GM21423 (cell line): ENCODE data around the gene PLXNA4.

Source experiments
- ATAC-seq: cut with Tn5 transposase; IDR thresholded peaks from one replicate; pipeline ENCODE4 v1.9.1; 2021; ENCODE audit warnings: mild to moderate bottlenecking, moderate library complexity; ENCODE audit not compliant: unreplicated experiment

PLXNA4 gene

DNA sequence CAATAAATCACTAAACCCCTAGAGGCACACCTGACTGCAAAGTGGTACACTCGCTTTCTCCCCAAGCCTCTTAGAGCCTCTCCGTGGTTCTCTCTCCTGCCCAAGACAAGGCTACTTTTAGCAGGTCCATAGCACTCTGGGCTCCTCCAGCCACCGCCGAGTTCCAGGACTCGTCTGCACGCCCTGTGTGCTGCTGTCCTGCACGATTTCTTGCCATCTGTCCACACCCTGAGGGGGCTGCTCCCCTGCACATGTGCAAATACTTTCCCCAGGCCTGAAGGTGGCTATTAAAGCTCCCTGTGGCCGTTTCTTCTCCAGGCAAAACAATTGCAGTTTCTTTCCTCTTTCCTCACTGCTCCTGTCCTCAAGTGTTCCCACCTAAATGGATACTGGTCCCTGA is 414.3 kb downstream of the PLXNA4 start:
- no peak for ATAC-seq

DNA sequence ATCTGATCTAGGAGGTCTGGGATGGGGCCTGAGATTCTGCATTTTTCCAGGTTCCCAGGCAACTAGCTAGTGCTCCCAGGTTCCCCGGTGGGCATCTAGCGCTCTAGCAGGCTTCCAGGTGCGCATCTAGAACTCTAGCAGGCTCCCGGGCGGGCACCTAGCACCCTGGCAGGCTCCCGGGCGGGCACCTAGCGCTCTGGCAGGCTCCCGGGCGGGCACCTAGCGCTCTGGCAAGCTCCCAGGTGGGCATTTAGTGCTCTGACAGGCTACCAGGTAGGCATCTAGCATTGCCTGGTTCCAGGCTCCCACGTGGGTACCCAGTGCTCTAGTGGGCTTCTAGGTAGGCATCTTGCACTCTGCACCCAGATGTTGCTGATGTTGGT is 414.7 kb downstream of the PLXNA4 start:
- ATAC-seq: no peak

DNA sequence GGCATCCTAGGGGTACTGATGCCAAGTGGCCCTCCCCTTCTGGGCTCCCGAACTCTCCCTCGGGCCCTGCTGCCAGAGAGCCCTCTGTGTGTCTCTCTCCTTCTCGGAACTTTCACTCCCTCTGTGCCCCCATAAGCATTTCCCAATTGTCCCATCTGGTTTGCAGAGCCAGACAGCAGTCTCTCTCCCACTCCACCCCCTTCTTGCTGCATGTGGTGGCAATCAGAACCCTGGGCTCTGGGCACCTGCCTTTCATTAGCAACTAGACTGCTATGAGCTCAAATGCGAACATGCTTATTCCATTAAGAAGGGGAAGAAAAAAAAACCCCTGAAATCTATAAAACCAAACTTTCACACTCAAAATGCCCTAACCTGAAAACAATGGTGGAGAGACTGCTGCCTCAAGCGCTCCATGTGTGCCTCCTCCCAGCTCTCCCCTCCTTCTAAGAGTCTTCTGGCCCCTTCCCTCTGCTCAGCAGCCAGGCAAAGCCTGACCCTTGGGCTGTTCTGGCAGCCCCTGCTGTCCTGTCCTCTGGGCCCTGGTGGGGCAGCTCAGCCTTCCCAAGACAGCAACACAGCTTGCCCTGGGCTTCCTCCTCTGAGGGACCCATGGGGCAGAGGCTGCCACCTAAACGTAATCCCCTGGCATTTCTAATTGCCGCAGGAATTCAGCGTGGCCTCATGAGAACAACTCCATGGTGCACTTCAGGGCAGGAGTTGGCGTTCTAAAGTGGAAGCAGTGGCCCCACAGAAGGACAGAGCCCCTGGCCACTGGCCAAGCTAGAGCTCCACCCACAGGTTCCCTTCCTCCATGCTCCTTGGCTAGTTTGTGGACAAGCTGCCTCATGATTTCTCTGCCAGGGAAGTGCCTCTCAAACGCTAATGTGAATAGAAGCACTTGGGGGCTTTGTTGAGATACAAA is 415.4 kb downstream of the PLXNA4 start:
- no peak for ATAC-seq

DNA sequence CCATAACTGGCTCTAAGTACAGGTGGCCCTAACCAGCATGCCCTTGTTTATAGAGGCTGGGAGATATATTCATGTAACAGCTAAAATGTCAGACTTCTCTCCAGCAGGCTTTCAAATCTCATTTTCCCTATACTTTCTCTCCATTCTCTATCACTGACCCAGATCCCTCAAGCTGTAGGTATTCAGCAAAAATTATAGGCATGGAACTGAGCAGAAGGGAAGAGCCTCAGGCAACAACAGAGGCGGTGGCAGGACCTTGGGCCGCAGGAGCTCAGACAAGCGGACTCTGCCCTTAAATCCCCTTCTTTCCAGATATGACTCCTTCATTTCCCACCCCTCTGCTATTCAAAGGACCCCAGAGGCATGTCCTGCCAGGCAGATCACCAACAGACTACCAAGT is 417.4 kb downstream of the PLXNA4 start:
- ATAC-seq: no peak

DNA sequence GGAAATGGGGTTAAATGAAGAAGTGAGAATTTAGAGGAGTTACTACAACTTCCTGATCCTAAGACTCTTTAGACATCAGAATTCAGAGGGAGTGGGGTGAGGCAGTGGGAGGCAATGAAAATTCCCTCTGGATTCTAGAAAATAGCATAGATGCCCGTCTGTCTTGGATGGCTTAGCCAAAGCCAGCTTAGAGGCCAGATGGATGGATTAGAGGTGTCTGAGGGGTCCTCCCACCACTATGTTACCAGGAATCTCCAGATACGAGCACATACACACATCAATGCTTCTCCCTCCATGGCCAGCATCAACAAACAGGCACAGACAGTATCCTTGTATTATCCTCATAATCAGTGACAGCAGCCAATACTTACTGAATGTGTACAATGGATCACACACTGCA is 418.1 kb downstream of the PLXNA4 start:
- ATAC-seq: no peak

DNA sequence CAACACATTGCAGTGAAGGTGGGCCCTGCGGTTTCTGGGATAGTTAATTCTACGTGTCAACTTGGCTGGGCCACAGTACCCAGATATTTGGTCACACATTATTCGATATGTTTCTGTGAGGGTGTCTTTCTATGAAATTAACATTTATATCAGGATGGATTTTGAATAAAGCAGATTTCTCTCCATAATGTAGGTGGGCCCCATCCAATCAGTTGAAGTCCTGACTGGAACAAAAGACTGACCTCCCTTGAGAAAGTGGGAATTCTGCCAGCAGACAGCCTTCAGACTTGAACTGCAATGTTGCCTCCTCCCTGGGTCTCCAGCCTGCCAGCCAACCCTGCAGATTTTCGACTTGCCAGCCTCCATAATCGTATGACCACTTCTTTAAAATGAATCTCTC is 420.6 kb downstream of the PLXNA4 start:
- ATAC-seq: no peak

DNA sequence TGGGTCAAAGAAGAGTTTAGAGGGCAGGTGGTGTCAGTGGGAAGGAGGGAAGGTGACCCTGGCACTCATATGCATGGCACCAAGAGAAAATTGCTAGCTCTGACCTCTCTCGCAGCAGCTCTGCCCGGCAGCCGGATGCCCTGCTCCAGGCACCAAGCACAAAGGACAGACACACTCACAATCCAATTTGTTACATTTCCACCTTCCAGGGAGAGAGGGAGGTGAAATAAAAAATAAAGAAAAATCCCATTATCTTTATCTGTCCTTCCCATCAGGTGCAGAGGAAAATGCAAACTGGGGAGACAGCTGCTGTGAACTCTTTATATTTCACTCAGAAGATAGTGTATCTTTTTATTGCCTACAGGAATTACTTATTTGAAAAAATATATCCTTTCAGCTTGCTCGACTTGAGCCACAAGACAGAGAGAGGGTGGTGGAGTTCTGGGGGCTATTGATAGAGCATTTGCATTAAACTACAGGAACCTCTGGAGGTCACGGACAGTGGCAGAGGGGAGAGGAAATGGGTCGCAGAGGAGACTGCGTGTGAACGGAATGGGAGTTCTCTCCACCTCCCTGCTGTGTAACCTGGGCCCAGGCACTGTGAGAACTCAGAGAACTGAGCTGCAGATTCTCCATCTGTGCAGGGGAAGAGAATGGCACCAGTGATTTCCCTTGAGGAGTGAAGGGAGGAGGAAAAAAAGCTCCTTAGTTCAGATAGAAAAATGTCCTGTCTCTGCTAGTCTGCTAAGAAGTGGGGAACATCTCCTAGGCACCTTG is 421.4 kb downstream of the PLXNA4 start:
- no peak for ATAC-seq

DNA sequence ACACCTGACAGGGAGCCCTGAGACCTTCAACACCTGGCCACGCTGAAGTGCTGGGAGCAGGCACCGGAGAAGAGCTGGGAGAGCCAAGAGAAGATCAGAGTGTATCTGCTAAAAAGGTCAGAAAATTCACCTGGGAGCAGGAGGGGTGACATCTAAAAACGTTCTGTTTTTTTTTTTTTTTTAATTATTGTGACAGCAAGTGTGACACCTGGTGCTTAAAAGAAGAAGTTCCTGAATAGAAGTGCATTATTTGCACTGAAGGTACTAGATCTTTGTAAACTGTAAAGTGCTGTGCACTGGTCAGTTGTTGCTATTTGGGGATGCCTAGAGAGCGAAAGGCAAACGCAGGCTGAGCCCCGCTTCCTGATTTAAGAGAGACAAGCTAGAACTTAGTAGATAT is 422.0 kb downstream of the PLXNA4 start:
- ATAC-seq: no peak

DNA sequence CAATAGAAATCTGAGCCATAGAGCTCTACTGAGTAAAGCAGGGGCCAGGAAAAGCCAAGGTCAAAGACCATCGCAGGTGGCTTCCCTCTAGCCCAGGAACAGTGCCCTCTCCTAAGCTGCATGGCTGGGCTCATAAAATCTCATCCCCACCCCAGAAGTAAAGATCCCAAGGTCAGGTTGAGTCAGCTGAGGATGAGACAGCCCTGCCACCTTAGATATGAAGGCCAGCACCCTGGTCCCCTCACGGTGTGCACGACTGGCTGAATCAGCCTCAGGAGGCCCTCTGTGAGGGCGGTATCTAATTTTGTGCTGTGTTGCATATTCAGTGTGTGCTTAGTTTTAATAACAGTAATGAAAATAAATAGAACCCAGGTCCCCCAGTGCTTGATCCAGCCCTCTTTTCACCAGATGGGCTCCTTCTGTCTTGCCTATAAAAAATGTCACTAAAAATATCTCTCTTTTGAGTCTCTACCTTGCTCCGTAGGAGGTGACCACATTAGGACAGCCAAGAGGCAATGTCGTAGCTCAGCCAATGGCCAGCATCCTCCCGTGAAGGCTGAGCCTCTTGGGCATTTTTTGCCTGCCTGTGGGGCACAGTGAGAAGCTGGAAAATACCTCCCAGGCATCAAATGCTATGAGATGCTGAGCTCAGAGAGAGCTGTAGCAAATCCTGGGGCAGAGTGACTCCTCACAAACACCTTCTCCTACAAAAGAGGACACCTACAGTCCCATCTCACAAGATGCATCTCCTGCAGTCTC is 424.0 kb downstream of the PLXNA4 start:
- no peak for ATAC-seq

DNA sequence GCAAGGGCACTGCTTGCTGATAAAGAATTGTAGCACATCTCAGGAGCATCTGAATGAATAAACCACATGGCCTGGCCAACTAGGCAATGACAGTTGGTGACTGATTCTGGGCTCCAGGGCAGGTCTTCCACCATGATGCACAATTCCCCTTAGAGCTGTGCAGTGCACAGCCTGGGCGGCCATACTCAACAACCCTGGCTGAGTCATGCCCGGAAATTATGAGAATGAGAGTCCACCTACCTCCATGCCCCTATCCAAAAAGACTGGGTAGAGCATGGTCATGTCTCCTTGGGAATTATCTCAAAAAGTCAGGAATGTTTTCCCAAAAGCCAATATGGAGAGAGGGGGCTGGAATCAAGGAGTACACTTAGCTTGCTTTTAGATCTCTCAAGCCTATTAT is 425.6 kb downstream of the PLXNA4 start:
- no peak for ATAC-seq

DNA sequence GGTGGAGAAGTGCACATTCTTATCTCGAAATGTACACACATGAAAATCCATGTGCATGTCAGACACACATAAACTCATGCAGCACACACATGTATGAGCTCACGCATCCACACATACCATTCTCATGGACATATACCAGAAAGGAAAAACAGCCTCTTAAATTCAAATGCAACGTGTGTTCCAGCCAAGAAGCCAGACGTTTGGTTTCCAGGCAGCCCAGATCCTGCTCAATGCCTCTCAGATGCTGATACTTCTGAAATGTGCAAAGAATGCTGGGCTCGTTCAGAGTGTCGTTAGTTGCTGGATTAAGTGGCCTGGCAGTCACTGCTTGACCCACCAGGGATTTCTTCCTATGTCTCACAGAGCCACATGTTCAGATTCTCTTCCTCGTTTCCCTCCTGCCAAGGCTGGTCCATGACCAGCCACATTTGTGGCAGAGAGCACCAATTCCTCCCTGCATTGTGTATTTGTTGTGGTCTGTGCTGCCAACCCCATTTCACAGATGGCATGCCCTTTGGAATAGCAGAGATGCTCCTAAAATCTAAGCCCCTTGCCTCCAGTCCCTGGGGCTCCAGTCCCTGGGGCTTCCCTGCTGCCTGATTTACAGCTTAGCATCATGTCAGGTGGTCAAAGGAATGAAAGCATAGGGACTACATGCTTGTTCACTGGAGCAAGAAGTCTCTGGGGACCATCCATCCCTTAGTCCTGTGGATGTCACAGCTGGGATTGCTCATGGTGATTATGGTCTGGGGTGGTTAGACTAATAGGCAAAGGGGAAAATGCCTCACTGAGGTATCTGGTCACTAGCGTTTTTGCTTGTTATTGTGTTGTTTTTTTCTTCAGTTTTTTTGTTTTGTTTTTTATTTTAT is 426.6 kb downstream of the PLXNA4 start:
- no peak for ATAC-seq

DNA sequence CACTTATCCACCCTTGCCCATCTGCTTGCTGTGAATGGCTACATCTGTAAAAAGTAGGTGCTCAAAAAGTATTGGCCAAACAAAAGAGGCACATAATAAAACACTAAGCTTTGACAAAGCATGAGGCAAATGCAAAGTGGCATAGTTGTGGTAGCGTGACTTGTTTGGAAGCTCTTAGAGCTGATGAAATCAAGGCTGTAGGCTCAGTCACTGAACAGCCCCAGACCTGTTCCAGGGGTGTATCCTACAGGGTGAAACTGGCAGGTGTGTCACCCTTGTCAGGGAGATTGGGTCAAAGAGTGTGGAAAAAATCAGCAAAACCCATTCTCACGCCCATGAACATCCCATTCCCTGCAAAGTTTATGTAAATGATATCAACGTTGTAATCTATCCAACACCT is 427.4 kb downstream of the PLXNA4 start:
- no peak for ATAC-seq

DNA sequence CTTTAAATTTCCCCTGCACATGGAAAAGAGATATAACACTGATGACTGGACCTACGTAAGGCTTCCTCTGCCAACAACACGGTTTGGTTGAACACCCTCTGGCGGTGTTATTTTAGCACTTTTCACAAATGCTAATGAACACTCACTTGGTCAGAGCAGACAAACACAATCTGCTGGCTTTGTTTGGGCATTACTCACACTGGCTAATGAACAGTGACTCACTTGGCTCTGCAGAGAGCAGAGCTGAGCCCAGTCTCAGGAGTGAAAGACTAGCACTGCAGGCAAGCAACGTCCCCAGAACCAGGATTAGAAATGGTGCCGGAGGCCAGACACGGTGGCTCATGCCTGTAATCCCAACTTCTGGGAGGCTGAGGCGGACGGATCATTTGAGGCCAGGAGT is 430.8 kb downstream of the PLXNA4 start:
- ATAC-seq: no peak

DNA sequence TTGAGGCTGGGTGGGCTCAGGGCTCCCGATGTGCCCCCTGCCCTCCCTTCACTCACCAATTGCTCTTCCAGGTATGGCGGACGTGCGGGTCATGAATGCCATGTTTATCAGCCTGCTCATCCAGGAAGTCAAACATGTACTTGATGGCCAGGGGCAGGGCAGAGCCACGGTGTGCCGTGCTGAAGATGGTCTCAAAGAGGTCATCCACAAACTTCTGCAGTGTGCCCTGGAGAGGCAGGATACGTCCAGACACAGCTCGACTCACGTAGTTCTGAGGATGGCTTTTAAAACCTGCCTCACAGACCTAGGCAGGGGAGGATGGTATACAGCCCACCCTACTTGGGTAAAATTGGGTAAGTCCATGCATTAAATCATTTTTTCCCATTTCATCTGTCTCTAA is 431.2 kb downstream of the PLXNA4 start:
- ATAC-seq: no peak

DNA sequence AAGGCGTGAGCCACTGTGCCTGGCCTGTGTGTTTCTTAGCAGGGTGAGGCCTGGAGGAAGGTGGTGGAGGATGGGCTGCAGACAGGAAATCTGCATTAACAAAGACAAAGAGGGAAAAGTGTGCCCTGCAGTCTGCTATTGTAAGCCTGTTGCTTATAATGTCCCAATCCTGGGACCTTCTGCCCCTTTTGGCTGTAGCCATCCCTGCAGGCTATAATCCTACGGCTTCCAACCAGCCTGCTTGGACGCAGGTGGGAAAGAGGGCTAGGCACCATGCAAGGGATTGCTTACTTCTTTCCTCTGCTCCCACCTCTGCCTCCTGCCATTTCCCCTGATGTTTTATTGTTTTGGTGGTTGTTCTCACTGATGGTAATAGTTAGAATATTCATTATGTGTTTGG is 434.3 kb downstream of the PLXNA4 start:
- ATAC-seq: no peak

DNA sequence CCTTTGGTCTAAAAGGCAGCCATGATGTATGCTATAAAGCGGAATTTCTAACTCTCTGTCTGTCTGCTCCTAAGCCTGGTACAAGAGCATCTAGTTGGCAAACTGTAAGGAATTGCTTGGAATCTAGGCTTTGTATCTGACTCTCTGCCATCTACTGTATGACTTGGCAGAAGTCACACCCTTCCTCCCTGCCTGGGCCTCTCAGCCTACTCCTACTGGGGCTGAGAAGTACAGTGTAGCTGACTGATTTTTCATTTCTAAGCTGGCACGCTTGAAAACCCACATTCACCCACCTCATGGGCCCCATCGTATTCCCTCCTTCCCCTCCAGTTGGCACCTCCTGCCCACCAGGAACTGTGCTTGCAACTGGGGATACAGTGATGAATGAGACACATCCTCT is 435.2 kb downstream of the PLXNA4 start:
- no peak for ATAC-seq

DNA sequence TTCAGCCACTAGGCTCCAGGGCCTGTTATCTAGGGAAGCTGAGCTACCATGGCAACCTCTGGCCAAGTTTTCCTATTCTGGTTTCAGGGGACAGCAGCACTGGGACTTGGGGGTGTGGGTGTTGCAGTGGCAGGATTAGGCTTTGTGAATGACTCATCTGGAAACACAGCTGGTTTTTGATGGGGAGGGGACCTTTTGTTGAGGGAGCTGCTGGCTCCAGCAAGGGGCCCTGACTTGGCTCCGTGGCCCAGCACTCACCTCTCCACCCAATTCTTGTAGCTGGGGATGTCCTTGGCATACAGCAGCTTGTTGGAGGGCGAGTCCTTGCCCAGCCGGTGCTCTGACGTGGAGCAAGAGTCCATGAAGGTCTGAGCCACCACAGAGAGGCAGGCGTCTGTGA is 435.9 kb downstream of the PLXNA4 start:
- ATAC-seq: no peak

DNA sequence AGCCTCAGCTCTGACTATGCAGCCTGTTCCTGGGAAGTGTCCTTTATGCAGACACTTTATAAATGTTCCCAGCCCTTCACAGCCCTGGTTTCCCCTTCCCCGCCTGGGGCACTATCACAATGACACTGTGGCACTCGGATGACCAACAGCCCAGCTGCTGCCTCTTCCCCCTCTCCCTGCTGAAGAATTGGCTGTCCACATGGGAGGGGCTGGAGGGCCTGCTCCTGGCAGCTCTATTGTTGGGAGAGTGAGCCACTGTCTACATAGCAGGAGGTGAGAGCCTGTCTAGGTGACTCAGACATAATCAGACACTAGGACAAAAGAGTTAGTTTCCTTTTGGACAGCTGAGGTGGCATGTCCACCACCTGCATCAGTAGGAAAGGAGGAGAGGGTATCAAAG is 437.5 kb downstream of the PLXNA4 start:
- no peak for ATAC-seq

DNA sequence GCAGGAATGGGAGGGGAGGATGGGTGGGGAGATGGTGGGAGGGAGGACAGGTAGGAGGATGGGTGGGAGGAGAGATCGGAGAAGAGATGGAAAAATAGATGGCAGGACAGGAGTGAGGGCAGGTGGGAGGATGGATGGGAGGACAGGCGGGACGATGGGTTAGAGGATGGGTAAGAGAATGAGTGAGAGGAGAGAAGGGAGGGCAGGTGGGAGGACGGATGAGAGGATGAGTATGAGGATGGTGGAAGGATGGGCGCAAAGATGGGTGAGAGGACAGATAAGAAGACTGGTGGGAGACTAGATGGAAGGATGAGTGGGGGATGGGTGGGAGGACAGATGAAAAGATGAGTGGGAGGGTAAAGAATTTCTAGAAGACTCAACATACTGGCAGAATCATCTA is 438.6 kb downstream of the PLXNA4 start:
- ATAC-seq: no peak

DNA sequence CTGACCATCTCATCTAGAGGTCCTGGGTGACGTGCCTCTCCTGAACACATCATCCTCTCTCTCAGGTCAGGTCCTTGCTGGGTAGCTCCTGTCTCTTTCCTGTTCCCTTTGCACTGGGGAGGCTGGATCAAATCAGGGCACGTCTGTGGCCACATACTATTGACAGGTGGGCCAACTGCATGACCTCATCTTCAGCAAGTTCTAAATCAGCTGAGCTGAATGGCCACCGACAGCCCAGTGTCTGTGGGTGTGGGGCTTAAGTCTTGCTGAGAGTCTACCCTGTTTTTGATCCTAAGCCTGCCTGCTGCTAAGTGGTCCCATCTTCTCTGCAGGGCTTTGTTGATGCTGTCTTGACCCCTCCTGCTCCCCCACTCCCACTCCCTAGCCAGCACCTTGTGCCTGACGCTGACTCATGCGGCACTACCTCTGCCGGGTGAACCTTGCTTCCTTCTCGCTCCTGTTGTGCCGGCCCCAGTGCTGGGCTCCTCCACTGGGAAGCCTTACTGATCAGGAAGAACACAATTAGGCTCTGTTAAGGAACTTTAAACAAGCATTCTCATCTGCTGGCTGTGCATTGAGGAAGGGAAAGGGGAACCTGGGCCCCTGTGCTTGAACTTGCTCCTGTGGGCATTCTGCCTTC is 440.4 kb downstream of the PLXNA4 start:
- ATAC-seq: no peak
